Putamen (tissue), 1 donor: ENCODE results near the gene STAT3.
A peak's percentile ranks its signal among the peaks of the same experiment; 100 is the strongest.
"Not testable (repeated sequence)": the region's sequence is repeated elsewhere in the genome, so short reads cannot be mapped to it uniquely, and the experiment has no call there.

Experiments used
- DNase-seq: peaks from one replicate; pipeline ENCODE4 v3.0.0-alpha.2; 2016; ENCODE audit warnings: low spot score

STAT3 gene

DNA sequence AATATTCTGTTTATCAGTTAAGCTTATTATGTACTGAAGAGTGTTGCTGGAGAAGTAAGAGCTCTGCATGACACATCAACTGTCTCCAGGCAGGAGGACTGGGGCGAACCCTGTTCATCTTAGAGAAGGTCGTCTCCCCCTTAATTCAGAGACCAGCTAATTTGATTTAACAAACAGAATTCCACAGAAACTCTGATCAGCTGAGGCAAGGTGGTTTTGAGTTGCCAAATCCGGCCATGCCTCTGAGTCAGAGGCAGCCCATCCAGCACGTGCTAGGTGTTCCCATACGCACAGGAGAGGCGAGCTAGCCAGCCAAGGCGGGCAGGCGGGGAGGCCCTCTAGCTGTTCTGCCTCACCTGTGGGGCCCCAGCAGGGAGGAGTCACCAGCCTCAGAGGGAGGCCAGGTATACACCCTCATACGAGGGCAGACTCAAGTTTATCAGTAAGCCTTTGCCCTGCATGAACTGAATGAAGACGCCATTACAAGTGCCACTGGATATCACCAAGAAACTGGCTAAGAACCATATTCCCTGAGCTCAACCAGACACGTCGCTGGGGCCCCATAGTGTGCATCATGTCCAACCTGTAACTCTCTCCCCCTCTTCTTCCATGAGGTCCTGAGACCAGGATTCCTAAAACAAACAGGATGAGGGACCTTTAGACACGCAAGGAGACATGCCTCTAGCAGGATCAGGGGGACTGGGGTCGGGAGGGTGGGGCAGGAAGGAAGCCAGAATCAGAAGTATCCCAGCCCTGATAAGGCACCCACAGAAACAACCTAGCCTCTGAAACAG lies 74.3 kb downstream of the STAT3 start:
- DNase-seq, result no peak

DNA sequence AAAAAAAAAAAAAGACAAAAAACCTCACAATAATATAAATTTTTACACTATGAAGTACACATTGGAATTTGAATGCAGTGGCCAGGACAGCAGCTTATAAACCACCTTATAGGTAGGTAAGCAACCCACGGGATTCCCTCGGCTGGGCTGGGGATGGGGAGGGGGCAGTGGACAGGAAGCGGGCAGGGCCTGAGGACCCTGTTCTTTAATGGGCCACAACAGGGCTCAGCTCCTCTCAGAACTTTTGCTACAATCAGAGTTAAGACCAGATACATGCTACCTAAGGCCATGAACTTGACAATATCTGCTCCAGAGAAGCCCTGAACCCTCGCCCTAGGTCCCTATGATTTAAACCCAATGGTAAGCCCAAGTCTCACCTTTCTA lies 74.9 kb downstream of the STAT3 start:
- no peak for DNase-seq

DNA sequence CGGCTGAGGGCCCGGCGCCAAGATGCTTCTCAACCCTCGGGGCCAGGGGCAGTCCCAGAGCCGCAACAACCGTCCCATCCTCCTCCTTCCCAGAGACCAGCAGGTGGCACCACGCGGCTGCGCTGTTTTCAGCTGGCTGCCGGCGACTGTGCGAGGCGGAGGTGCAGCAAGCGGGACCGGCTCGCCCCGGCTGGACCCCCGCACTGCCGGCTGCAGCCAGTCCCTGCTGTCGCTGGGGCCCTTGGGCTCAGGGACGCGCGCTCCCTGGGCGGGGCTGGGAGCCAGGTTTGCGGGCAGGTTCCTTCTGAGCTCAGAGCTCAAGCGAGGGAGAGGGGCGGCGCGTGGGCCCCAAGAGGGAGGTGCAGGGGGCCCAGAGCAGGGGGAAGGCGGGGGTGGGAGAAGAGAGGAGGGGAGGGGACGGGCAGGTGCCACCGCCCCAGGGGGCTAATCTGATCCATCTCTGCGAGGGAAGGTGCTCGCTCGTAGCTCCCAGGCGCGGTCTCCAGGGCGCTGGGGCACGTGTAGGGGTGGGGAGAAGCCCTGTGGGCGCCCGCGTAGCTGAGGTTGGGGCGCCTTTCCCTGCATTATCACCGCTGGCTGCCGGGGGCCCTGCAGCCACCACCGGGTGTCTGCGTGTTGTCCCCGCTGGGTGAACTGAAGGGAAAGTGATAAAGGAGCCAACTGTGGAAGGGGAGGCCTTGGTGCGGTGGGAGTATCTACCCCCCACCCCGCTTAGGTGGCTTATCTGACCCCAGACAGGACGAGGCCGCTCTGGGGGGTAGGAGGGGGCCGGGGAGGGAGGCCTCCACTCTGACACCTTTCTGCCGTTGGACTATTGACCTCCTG lies 75.7 kb downstream of the STAT3 start:
- peak; percentile 76 for DNase-seq

DNA sequence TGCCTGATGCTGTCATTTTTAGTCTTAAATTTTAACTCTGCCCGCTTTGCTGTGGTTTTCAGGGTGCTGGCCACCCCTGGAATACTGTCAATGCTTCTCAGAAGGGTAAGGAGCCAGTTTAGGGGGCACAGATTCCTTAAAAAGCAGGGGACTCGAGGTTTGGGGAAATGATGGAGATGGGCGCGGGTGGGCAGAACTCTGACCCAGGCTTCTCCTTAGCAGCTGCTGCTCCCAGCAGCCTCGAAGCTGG lies 76.3 kb downstream of the STAT3 start:
- DNase-seq, result no peak

DNA sequence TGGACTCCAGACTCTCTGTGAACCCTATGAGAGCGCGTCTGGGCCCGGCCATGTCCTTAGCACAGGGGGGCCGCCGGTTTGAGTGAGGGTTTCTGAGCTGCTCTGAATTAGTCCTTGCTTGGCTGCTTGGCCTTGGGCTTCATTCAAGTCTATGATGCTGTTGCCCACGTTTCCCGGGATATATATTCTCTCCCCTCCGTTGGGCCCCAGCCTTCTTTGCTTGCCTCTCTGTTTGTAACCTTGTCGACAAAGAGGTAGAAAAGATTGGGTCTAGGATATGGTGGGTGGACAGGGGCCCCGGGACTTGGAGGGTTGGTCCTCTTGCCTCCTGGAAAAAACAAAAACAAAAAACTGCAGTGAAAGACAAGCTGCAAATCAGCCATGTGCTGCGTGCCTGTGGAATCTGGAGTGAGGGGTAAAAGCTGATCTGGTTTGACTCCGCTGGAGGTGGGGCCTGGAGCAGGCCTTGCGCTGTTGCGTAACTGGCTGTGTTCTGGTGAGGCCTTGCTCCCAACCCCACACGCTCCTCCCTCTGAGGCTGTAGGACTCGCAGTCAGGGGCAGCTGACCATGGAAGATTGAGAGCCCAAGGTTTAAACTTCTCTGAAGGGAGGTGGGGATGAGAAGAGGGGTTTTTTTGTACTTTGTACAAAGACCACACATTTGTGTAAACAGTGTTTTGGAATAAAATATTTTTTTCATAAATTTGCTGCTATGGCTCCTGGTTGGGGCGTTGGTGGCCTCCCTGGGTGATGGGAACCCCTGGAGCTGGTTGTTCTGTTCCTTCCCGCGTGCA lies 76.8 kb downstream of the STAT3 start:
- peak; percentile 51 for DNase-seq

DNA sequence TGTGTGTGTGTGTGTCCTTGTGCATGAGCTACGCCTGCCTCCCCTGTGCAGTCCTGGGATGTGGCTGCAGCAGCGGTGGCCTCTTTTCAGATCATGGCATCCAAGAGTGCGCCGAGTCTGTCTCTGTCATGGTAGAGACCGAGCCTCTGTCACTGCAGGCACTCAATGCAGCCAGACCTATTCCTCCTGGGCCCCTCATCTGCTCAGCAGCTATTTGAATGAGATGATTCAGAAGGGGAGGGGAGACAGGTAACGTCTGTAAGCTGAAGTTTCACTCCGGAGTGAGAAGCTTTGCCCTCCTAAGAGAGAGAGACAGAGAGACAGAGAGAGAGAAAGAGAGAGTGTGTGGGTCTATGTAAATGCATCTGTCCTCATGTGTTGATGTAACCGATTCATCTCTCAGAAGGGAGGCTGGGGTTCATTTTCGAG lies 77.4 kb downstream of the STAT3 start:
- DNase-seq, result no peak

DNA sequence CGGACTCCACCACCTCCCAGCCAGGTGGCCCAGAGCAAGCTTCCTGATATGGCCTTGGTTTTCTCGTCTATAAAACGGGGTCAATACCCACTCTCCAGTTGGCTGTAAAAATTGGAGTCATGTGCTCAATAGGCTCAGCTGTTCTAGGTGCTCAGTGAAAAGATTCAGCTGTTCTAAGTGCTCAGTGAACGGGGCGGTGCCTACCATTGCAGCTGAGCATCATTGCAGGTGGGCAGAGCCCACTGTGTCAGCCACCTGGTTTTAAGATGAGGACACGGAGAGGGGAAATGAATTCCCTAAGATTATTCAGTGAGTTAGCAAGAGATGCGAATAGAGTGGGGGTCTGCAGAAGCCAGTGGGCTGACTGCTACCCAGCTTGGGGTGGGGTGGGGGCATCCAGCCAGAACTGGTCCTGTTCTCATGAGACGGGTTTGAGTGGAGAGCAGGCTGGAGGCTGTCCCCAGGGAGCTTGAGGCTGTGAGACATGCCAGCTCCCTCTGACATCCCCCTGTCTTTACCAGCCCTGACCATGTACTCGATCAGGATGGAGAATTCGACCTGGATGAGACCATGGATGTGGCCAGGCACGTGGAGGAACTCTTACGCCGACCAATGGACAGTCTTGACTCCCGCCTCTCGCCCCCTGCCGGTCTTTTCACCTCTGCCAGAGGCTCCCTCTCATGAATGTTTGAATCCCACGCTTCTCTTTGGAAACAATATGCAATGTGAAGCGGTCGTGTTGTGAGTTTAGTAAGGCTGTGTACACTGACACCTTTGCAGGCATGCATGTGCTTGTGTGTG lies 78.1 kb downstream of the STAT3 start:
- DNase-seq, result no peak

DNA sequence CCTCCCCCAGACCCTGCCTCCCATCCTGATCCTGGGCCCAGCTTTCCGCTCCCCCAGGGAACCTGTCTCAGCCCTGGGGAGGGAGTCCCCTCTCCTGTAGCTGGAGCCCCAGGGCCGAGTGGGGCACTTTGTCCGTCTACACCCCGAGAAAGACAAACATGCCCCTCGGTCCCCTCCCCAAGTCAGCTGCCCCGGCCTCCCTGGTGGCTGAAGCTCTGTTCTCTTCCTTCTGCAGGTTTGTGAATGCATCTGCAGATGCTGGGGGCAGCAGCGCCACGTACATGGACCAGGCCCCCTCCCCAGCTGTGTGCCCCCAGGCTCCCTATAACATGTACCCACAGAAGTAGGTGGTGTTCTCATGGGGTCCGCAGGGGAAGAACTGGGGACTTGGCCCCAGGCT lies 79.1 kb downstream of the STAT3 start:
- no peak for DNase-seq

DNA sequence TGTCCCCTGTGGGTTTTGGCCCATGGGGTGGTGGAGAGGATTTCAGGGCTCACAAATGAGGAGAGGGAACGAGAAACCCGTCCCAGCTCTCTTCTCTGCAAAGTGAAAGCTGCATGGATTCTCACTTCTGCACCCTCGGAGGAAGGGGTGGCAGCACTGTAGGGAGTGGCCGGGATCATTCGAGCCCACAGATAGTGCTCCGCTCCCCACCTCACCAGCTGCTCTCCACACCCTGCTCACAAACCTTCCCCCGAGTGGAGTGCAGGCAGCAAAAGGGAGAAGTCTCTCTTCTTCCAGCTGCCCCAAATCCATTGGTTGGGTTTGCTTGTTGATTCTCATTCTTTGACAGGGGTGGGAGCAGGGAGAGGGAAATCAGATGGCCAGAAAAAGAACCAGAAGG lies 79.8 kb downstream of the STAT3 start:
- DNase-seq, result no peak

DNA sequence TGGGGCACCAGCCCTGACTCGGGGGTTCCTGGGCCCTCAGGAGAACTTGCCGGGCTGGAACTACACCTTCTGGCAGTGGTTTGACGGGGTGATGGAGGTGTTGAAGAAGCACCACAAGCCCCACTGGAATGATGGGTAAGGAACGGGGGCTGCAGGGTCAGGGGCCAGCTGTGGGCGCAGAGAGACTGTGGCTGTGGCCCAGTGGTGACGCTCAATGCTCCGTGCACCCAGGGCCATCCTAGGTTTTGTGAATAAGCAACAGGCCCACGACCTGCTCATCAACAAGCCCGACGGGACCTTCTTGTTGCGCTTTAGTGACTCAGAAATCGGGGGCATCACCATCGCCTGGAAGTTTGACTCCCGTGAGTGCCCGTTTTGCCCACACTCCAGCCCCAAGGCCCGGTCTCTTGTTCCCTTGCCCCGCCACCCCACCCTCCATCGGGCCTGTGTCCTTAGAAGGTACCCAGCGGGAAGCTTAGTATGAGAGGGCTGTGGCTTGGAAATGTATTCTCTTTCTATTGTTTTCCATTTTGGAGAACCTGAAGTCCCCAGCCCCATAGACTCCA lies 80.8 kb downstream of the STAT3 start:
- DNase-seq, result no peak

DNA sequence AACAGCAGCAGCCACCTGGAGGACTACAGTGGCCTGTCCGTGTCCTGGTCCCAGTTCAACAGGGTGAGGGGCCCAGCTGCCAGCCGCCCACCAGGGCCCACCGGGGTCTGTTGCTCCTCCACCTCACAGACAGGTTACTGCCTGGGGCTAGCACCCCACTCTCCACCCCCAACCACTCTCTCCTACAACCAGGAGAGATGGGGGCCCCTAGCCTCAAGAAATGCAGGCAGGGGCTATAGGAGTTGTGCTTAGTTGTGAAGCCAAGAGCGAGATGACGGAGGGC lies 81.9 kb downstream of the STAT3 start:
- no peak for DNase-seq

DNA sequence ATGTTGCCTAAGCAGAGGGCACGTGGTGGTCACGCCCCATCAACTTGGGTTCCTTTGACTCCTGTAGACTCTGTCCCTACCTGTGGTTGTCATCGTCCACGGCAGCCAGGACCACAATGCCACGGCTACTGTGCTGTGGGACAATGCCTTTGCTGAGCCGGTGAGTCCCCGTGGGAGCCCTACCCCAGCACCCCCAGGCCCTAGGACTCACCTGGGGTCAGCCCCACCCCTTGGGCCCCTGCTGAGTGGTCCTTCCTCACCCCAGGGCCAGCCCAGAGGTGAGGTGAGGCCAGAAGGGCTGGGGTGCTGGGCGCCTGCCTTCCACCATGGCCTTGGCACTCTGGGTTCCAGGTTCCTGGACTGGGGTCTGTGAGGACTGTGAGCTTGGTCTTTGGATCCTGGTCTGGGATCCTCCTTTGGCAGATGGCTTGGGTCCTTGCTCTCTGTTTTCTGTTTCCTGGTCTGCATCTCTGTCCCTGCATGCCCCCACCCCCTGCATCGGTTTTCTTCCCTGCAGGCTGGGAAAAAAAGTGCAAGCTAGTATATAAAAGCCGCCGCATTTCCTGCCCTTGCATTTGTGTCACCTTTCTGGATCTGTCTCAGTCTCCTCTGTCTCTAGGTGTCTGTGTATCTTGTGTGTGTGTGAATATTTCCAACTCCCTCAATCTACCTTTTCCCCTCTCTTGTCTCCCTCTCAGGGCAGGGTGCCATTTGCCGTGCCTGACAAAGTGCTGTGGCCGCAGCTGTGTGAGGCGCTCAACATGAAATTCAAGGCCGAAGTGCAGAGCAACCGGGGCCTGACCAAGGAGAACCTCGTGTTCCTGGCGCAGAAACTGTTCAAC lies 82.5 kb downstream of the STAT3 start:
- no peak for DNase-seq

DNA sequence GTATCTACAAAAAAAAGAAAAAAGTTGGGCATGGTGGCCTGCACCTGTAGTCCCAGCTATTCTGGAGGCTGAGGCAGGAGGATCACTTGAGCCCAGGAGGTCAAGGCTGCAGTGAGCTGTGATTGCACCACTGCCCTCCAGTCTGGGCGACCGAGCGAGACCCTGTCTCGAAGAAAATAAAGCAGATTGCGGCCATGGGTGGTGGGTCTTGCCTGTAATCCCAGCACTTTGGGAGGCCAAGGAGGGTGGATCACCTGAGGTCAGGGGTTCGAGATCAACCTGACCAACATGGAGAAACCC lies 83.3 kb downstream of the STAT3 start:
- DNase-seq, result not testable (repeated sequence)

DNA sequence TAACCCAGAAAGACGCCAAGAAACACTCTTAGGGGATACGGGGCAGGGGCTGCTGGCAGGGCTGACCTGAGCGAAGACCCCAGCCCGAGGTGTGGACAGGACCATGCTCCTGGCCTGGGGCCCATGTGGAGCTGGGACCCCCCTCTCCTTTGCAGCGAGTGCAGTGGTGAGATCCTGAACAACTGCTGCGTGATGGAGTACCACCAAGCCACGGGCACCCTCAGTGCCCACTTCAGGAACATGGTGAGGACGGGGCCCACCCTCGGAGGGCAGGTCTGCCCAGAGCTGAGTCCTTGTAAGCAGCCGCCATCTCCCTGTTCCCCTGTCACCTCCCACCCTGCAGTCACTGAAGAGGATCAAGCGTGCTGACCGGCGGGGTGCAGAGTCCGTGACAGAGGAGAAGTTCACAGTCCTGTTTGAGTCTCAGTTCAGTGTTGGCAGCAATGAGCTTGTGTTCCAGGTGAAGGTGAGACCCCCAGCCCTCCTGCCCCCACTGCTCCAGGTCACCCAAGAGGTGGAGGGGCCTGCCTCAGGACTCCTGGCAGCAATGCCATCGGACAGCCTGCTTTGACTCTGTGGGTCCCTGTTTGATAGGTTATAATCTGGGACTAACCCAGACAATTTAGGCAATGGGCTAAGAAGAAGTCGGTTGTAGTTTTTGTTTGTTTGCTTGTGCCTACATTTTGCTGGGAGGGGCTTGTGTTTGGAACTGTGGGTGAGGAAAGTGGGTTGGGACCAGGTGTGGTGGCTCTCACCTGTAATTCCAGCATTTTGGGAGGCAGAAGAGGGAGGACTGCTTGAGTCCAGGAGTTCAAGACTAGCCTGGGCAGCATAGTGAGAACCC lies 83.8 kb downstream of the STAT3 start:
- DNase-seq, result no peak

DNA sequence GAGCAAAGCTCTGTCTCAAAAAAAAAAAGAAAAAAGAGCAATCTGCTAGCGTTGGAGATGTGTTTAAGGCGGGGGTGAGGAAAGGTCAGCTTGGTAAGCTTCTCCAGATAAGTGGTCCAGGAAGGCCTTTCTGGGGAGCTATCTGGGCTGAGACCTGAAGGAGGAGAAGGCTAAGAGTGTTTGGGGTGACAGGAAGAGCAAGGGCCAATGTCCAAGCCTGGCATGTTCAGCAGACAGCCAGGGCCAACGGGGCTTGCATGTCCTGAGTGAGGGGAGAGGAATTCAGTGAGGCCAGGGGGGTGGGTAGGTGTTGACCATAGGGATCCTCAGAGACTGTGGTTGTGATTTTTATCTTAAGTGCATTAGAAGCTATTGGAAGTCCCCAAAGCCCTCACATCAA lies 84.5 kb downstream of the STAT3 start:
- DNase-seq, result no peak

DNA sequence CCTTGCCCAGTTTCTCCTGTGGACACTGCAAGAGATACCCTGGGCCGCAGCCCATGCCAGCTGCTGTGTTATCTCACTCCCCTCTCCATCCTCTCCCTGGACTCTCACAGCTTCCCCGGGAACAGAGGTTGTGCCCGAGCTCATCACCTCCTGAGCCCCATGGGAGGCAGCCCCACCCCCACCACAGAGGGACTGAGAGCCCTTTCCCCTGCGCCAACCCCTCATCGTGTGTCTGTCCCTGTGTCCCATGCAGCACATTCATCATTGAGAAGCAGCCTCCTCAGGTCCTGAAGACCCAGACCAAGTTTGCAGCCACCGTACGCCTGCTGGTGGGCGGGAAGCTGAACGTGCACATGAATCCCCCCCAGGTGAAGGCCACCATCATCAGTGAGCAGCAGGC lies 87.2 kb downstream of the STAT3 start:
- no peak for DNase-seq

DNA sequence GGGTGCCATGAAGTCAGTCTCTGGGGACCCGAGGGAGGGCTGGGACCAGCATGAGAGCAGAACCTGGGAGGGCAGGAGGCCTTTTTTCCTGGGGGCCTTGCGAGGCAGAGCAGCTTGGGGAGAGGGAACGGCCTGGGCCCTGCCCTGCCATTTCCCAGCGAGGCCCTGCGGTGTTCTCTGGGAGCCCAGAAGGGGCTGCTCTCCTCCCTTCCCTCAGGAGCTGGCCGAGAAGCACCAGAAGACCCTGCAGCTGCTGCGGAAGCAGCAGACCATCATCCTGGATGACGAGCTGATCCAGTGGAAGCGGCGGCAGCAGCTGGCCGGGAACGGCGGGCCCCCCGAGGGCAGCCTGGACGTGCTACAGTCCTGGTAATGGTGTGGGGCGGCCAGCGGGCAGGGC lies 88.3 kb downstream of the STAT3 start:
- DNase-seq, result not testable (repeated sequence)

DNA sequence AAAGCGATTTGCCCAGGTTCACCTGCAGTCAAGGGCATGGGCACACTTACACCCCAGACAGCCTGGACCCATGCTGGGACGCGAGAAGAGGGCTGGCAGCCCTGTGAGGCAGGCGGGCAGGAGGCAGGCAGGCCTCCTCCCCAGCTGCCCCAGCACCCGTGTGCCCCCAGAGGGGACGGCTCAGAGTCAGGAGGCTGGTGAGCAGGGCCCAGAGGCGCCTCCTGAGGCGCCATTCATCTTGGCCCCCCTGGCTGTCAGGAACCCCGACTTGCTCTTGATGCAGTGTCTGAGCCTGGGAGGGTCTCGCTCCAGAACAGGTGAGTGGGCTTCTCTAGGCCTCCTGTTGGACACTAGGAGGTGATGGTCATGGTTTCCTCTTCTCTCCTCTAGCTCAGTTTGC lies 88.9 kb downstream of the STAT3 start:
- DNase-seq, result not testable (repeated sequence)

DNA sequence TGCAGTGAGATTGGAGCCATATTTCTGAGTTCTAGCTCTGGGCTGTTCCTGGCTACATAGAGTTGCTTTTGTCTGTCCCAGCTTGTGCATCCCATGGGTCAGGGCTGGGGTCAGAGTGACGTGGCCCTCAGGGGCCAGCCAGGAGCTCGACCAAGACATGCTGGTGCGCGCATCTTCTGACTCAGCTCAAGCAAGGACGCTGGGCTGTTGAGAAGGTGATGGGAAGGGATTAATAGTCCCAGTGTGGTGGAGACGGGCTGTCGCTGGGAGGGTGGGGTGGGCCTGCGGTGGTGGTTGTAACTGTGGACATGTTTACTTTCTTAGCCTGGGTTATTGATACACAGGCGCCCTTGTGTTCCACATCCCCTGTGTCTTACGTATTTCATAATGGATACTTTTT lies 90.5 kb downstream of the STAT3 start:
- DNase-seq, result not testable (repeated sequence)

DNA sequence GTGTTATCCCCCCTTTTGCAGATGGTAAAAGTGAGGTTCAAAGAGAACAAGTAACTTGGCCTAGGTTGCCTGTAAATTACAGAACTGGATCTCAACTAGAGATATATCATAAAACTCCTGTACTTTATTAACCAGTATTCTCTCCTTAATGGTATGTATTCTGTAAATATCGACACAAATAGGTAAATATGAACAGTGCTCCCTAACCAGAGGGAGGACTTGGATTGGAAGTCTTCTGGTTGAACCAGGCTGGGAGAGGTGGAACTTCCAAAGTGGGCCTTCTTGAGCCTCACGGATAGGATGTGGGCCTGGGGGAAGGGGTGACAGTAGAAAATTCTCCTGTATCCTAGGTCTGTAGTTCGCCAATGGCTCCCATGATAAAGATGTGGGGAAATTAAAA lies 92.2 kb downstream of the STAT3 start:
- DNase-seq, result no peak
